Duodenal mucosa (tissue), 2 donors: Measurements from ENCODE around the gene SNRNP70.

Experiments used
- H3K27ac ChIP-seq: one replicate; pipeline ENCODE4 v1.7.0; 2013; ENCODE audit warnings: low read depth, low read length
- H3K27me3 ChIP-seq, 2 donors: one replicate each; pipeline ENCODE4 v1.7.0; 2013; ENCODE audit warnings: low read length in 2 of 2, control low read depth in 1 of 2; ENCODE audit not compliant: insufficient read depth in 2 of 2, control insufficient read depth in 1 of 2
- H3K36me3 ChIP-seq, 2 donors: one replicate each; pipeline ENCODE4 v1.7.0; 2013; ENCODE audit warnings: low read length in 2 of 2, control low read depth in 1 of 2; ENCODE audit not compliant: insufficient read depth in 2 of 2, control insufficient read depth in 1 of 2
- H3K4me1 ChIP-seq, 2 donors: one replicate each; pipeline ENCODE4 v1.7.0; 2013; ENCODE audit warnings: low read length in 2 of 2, control low read depth in 1 of 2; ENCODE audit not compliant: insufficient read depth in 2 of 2, control insufficient read depth in 1 of 2
- H3K4me3 ChIP-seq, 2 donors: one replicate each; pipeline ENCODE4 v1.7.0; 2013; ENCODE audit warnings: low read length in 2 of 2, low read depth in 1 of 2
- H3K9ac ChIP-seq, 2 donors: one replicate each; pipeline ENCODE4 v1.7.0; 2013; ENCODE audit warnings: low read length in 2 of 2, low read depth in 1 of 2
- H3K9me3 ChIP-seq, 2 donors: one replicate each; pipeline ENCODE4 v1.7.0; 2013; ENCODE audit warnings: low read length in 2 of 2, control low read depth in 1 of 2; ENCODE audit not compliant: control insufficient read depth in 1 of 2

SNRNP70 gene

GRCh38 chr19:49101160-49101559 lies 15.9 kb downstream of the SNRNP70 start:
- H3K9ac ChIP-seq: no peak overlapping the region
- H3K4me3 ChIP-seq: no peak overlapping the region
- H3K9me3 ChIP-seq: no peaks in the 10 kb centered on the region
- peaks cover 32 to 80% of the 10 kb centered on the region in 2 donors for H3K36me3 ChIP-seq
- no peaks in the 10 kb centered on the region for H3K4me1 ChIP-seq
- H3K27me3 ChIP-seq: no peaks in the 10 kb centered on the region
- H3K27ac ChIP-seq: no peak overlapping the region

- no peak overlapping the region for H3K9ac ChIP-seq
- peaks cover 32 to 86% of the 10 kb centered on the region in 2 donors for H3K36me3 ChIP-seq
- no peak overlapping the region for H3K27ac ChIP-seq
Observed at GRCh38 chr19:49102303-49102702, 17.1 kb downstream of the SNRNP70 start.

GRCh38 chr19:49103331-49104085 lies 18.3 kb downstream of the SNRNP70 start:
- H3K27me3 ChIP-seq: no peaks in the 10 kb centered on the region
- no peak overlapping the region for H3K27ac ChIP-seq
- no peaks in the 10 kb centered on the region for H3K9me3 ChIP-seq
- peaks cover 31 to 83% of the 10 kb centered on the region in 2 donors for H3K36me3 ChIP-seq
- no peak overlapping the region for H3K4me3 ChIP-seq
- no peaks in the 10 kb centered on the region for H3K4me1 ChIP-seq
- no peak overlapping the region for H3K9ac ChIP-seq

More at GRCh38 chr19:49102303-49102702, 17.1 kb downstream of the SNRNP70 start:
- no peak overlapping the region for H3K4me3 ChIP-seq
- H3K27me3 ChIP-seq: no peaks in the 10 kb centered on the region
- no peaks in the 10 kb centered on the region for H3K4me1 ChIP-seq
- H3K9me3 ChIP-seq: no peaks in the 10 kb centered on the region

GRCh38 chr19:49104229-49104864 lies 19.1 kb downstream of the SNRNP70 start:
- no peak overlapping the region for H3K9ac ChIP-seq
- no peak overlapping the region for H3K4me3 ChIP-seq
- H3K27ac ChIP-seq: no peak overlapping the region
- no peaks in the 10 kb centered on the region for H3K27me3 ChIP-seq
- peaks cover 30 to 84% of the 10 kb centered on the region in 2 donors for H3K36me3 ChIP-seq
- H3K9me3 ChIP-seq: no peaks in the 10 kb centered on the region
- no peaks in the 10 kb centered on the region for H3K4me1 ChIP-seq

GRCh38 chr19:49106648-49107135 lies 21.4 kb downstream of the SNRNP70 start:
- Histone ChIP-seq H3K9me3 (no peaks in the 10 kb centered on the region), H3K36me3 (peaks cover 21 to 69% of the 10 kb centered on the region in 2 donors), H3K4me1 (no peaks in the 10 kb centered on the region), H3K27me3 (no peaks in the 10 kb centered on the region), H3K9ac (no peak overlapping the region), H3K27ac (no peak overlapping the region), H3K4me3 (no peak overlapping the region)

- no peak overlapping the region for H3K27ac ChIP-seq
- H3K9me3 ChIP-seq: no peaks in the 10 kb centered on the region
- H3K4me1 ChIP-seq: no peaks in the 10 kb centered on the region
- H3K36me3 ChIP-seq: peaks cover 18 to 60% of the 10 kb centered on the region in 2 donors
- H3K27me3 ChIP-seq: no peaks in the 10 kb centered on the region
- no peak overlapping the region for H3K4me3 ChIP-seq
- no peak overlapping the region for H3K9ac ChIP-seq
Observed at GRCh38 chr19:49107625-49108459, 22.6 kb downstream of the SNRNP70 start.

GRCh38 chr19:49109051-49109450 lies 23.8 kb downstream of the SNRNP70 start:
- Histone ChIP-seq H3K27me3 (no peaks in the 10 kb centered on the region), H3K4me3 (no peak overlapping the region), H3K9ac (no peak overlapping the region), H3K36me3 (peaks cover 18 to 52% of the 10 kb centered on the region in 2 donors), H3K9me3 (no peaks in the 10 kb centered on the region), H3K4me1 (peaks cover 5 to 6% of the 10 kb centered on the region in 2 donors), H3K27ac (no peak overlapping the region)

GRCh38 chr19:49109569-49110233 lies 24.4 kb downstream of the SNRNP70 start:
- Histone ChIP-seq H3K4me3 (no peak overlapping the region), H3K9me3 (no peaks in the 10 kb centered on the region), H3K27ac (no peak overlapping the region), H3K36me3 (peaks cover 18 to 45% of the 10 kb centered on the region in 2 donors), H3K27me3 (no peaks in the 10 kb centered on the region), H3K9ac (no peak overlapping the region), H3K4me1 (peaks cover 5 to 6% of the 10 kb centered on the region in 2 donors)

- Histone ChIP-seq H3K9me3 (no peaks in the 10 kb centered on the region), H3K4me1 (peaks cover 5 to 11% of the 10 kb centered on the region in 2 donors), H3K27me3 (no peaks in the 10 kb centered on the region), H3K9ac (no peak overlapping the region), H3K27ac (no peak overlapping the region), H3K36me3 (peaks cover 14 to 37% of the 10 kb centered on the region in 2 donors), H3K4me3 (no peak overlapping the region)
Observed at GRCh38 chr19:49110567-49110966, 25.3 kb downstream of the SNRNP70 start.
